ENCODE data around the gene DENND1A.

Gene DENND1A

GRCh38 chr9:123551734-123552133, 378.2 kb downstream of the DENND1A start:
- no peak for DNase-seq

- no peak for DNase-seq
Measured at GRCh38 chr9:123550797-123551196, 379.1 kb downstream of the DENND1A start.

- DNase-seq = no peak
Measured at GRCh38 chr9:123550012-123550411, 379.9 kb downstream of the DENND1A start.

GRCh38 chr9:123548741-123549545, 381.0 kb downstream of the DENND1A start:
- DNase-seq = no peak

- DNase-seq = no peak
Measured at GRCh38 chr9:123544007-123544827, 385.7 kb downstream of the DENND1A start.

- DNase-seq = no peak
Measured at GRCh38 chr9:123543492-123543891, 386.4 kb downstream of the DENND1A start.

GRCh38 chr9:123542435-123543225, 387.3 kb downstream of the DENND1A start:
- no peak for DNase-seq

GRCh38 chr9:123541411-123541810, 388.5 kb downstream of the DENND1A start:
- no peak for DNase-seq

- no peak for DNase-seq
Measured at GRCh38 chr9:123540457-123540856, 389.5 kb downstream of the DENND1A start.

- DNase-seq = no peak
Measured at GRCh38 chr9:123537809-123538208, 392.1 kb downstream of the DENND1A start.

- DNase-seq = no peak
Measured at GRCh38 chr9:123536455-123536868, 393.5 kb downstream of the DENND1A start.

- no peak for DNase-seq
Measured at GRCh38 chr9:123534336-123534735, 395.6 kb downstream of the DENND1A start.

- DNase-seq = no peak
Measured at GRCh38 chr9:123530244-123530643, 399.7 kb downstream of the DENND1A start.

GRCh38 chr9:123528501-123528900, 401.4 kb downstream of the DENND1A start:
- no peak for DNase-seq

- no peak for DNase-seq
Measured at GRCh38 chr9:123527981-123528380, 401.9 kb downstream of the DENND1A start.

GRCh38 chr9:123525957-123526356, 404.0 kb downstream of the DENND1A start:
- no peak for DNase-seq

GRCh38 chr9:123525424-123525823, 404.5 kb downstream of the DENND1A start:
- DNase-seq = no peak

GRCh38 chr9:123524866-123525265, 405.1 kb downstream of the DENND1A start:
- DNase-seq = no peak

- DNase-seq = no peak
Measured at GRCh38 chr9:123523845-123524244, 406.1 kb downstream of the DENND1A start.

- no peak for DNase-seq
Measured at GRCh38 chr9:123523001-123523400, 406.9 kb downstream of the DENND1A start.

- DNase-seq = no peak
Measured at GRCh38 chr9:123522251-123522650, 407.7 kb downstream of the DENND1A start.

- no peak for DNase-seq
Measured at GRCh38 chr9:123518338-123518737, 411.6 kb downstream of the DENND1A start.

GRCh38 chr9:123517512-123517911, 412.4 kb downstream of the DENND1A start:
- no peak for DNase-seq

Measured in right hindlimb (tissue), 1 donor.